Adipose tissue (tissue), 3 donors: ENCODE measurements around the gene TCAP. TPM values are rescaled to one million over a fixed set of nuclear protein-coding genes. Genes with fewer than 3 reads are reported as not detected.

Experiments used
- H3K27ac ChIP-seq: one replicate; pipeline ENCODE4 v1.5.1; 2013; ENCODE audit warnings: low read depth, low read length
- whole genome bisulfite sequencing, 3 donors: extraction: QIAGEN DNeasy Blood & Tissue Kit; methylation state at CpG; one replicate each; pipeline ENCODE4 v1.1.7; 2013; 5-methylcytosine and 5-hydroxymethylcytosine counted together
- polyA plus RNA-seq, 3 donors: library from polyadenylated mRNA; stranded (reverse); fragments of 200-250 nt; gene quantifications; one replicate each; pipeline ENCODE4 v1.2.3, GENCODE V29; 2013
- donor health status: healthy with polysubstance abuse.
- donor health status: Bipolar disorder and iron deficiency.
- donor health status: healthy.

The TCAP gene
- polyA plus RNA-seq, 3 donors = 0.48 to 11.5 (median 3.8) TPM

DNA sequence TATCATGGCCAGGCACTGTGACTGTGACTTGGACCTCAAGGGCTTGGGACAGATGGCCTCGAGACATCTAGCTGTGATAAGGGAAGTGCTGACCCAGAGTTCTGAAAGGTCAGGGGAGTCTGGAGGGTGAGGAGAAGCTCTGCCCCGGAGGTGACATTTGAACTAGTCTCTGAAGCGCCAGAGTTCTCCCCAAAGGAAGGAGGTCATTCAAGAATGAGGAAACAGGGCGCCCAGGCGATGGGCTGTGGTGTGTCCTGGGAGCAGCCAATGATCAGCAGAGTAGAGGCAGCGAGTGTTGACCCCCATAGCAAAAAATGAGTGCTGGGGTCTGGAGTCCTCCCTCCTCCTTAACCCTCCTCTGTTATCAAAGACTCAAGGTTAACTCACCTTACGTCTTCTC lies 23.3 kb upstream of the TCAP start:
- WGBS, 3 donors = 48 to 70% (median 57%) methylated on average over 7 of the region's 7 CpGs
- H3K27ac ChIP-seq = no peak overlapping the region

DNA sequence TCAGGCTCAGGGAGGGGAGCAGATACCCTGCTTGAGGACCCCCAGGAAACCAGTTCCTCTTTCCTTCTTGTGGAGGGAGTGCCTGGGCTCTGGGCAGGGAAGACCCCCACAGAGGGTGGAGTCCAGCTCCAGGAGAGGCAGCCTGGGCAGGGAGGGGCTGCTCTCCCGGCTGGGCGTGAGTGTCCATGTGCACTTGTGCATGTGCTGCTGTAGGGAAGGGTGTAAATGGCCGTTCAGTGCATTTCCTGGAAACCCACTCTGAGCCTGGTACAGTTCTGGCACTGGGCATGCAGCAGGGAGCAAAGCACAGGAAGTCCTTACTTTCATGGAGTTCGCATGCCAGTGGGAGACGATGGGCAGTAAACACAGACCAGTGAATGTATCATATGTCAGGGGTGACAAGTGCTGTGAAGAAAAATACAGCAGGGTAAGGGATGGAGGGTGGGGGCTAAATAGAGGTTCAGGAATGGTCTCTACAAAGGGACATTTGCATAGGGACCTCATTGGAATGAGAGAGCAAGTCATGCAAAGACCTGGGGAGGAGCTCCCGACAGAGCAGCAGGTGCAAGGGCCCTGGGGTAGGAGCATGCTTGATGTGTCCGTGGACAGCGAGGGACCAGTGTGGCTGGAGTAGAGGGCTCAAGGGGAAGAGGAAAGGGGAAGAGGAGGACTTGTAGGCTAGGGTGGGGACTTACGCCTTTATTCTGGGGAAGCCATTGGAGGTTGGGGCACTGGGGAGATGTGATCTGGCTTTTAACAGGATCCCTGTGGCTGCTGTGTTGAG lies 22.7 kb upstream of the TCAP start:
- 75 to 87% (median 82%) methylated on average over 9 of the region's 9 CpGs for WGBS, 3 donors
- no peak overlapping the region for H3K27ac ChIP-seq

GRCh38 chr17:39643271-39643670 lies 21.9 kb upstream of the TCAP start:
- 70 to 85% (median 72%) methylated on average over 4 of the region's 4 CpGs for WGBS, 3 donors
- no peak overlapping the region for H3K27ac ChIP-seq

DNA sequence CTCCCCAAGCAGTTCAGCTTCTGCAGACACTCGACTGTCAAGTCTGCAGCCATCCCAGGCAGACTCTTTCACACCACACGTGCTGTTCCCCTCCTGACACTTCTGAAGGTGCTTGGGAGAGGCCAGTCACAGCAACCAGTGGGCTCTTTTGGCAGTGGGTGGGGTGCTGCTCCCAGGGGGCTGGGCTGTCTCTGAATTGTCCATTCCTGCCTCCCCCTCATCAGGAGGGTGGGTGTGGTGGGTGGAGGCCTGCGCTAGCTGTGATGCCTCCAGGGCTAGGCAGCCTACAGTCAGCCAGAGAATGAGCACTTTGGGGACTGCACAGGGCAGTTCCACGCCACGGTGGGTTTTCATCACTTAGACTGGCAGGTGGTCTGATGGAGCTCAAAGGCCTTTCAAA lies 17.9 kb upstream of the TCAP start:
- 72 to 91% (median 73%) methylated on average over 5 of the region's 5 CpGs for WGBS, 3 donors
- no peak overlapping the region for H3K27ac ChIP-seq

GRCh38 chr17:39648616-39649366 lies 16.4 kb upstream of the TCAP start:
- no peak overlapping the region for H3K27ac ChIP-seq
- WGBS, 3 donors = 71 to 82% (median 78%) methylated on average over 15 of the region's 15 CpGs

GRCh38 chr17:39650121-39650579 lies 15.0 kb upstream of the TCAP start:
- WGBS, 3 donors = 83 to 87% (median 87%) methylated on average over 11 of the region's 11 CpGs
- H3K27ac ChIP-seq = no peak overlapping the region

- 57 to 61% (median 57%) methylated on average over 8 of the region's 8 CpGs for WGBS, 3 donors
- no peak overlapping the region for H3K27ac ChIP-seq
These were observed 13.1 kb upstream of the TCAP start for GRCh38 chr17:39651923-39652586.

GRCh38 chr17:39652587-39653315 lies 12.4 kb upstream of the TCAP start:
- no peak overlapping the region for H3K27ac ChIP-seq
- 59 to 73% (median 67%) methylated on average over 7 of the region's 7 CpGs for WGBS, 3 donors

DNA sequence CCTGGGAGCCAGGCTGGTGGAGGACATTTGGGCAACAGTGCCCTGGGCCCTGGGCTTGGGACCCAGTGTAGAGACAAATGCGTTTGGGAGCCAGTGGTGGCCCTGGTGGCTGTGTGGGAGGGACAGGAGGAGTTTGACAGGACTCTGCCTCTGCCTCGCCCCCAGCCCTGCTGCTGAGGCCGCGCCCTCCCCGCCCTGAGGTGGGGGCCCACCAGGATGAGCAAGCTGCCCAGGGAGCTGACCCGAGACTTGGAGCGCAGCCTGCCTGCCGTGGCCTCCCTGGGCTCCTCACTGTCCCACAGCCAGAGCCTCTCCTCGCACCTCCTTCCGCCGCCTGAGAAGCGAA lies 11.9 kb upstream of the TCAP start:
- WGBS, 3 donors = 83 to 86% (median 86%) methylated on average over 9 to 12 of the region's 12 CpGs
- H3K27ac ChIP-seq = no peak overlapping the region

DNA sequence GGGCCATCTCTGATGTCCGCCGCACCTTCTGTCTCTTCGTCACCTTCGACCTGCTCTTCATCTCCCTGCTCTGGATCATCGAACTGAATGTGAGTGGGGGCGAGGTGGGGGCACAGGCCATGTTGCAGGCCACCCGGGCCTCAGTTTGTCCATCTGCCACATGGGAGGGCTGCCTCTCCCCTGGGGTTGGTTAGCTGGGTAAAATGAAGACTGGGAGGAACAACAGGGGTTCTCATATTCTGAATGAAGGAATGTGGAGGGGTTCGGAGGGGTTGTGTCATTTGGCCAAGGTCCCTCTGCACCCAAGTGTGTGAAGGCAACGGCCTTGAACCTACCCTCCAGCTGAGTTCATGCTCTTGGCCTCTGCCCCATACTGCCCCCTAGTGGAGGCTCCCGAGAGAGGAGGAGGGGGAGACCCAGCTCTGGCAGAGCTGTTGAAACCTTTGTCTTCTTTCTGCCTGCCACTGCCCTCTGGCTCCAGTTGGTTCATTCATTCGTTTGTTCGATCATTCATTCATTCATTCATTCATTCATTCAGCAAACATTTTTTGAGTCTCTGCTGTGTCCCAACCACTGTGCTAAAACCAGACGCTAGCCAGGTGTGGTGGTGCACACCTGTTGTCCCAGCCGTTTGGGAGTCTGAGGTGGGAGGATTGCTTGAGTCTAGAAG lies 11.4 kb upstream of the TCAP start:
- no peak overlapping the region for H3K27ac ChIP-seq
- WGBS, 3 donors = 56 to 70% (median 69%) methylated on average over 14 of the region's 14 CpGs

DNA sequence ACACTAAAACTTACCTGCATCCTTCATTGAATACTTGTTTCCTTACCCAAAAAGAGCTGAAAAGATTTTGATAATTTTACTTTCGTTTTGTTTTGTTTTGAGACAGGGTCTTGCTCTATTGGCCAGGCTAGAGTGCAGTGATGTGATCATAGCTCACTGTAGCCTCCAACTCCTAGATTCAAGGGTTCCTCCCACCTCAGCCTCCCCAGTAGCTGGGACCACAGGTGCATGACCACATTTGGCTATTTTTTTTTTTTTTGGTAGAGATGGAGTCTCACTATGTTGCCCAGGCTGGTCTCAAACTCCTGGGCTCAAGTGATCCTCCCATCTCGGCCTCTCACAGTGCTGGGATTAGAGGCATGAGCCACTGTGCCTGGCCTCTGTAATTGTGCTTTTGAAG lies 10.0 kb upstream of the TCAP start:
- no peak overlapping the region for H3K27ac ChIP-seq

DNA sequence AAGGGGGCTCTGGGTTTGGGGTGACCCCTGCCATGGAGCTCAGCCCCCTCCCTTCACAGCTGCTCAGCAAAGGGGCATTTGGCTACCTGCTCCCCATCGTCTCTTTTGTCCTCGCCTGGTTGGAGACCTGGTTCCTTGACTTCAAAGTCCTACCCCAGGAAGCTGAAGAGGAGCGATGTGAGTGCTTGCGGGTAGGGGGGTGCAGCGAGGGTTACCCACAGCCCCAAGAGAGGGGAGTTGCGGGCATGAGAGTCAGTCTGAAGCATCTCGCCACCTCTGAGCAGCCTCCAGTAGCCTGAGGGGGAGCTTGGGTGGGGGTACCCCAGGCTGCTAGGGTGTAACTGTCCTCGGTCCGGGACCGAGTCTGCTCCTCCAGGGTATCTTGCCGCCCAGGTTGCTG lies 6.8 kb upstream of the TCAP start:
- 86 to 95% (median 94%) methylated on average over 11 of the region's 11 CpGs for WGBS, 3 donors
- no peak overlapping the region for H3K27ac ChIP-seq

More for the DNA sequence above, 10.0 kb upstream of the TCAP start:
- WGBS, 3 donors = 90 to 92% (median 92%) methylated on average over 2 of the region's 2 CpGs

DNA sequence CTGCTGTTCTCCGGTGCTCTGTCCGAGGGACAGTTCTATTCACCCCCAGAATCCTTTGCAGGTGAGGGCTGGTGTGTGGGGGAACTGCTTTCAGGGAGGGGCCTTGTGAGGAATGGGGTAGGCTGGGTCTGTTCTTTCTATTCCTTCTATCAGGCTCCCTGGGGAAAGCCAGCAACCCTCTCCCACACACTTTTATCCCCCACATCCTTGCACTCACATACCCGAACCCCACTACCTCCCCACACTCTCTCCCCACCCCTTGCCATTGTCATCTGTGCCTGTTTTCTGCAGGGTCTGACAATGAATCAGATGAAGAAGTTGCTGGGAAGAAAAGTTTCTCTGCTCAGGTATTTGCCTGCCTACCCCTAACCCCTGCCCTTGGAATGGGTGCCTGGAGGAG lies 6.4 kb upstream of the TCAP start:
- 81 to 89% (median 87%) methylated on average over 3 of the region's 3 CpGs for WGBS, 3 donors
- H3K27ac ChIP-seq = no peak overlapping the region

GRCh38 chr17:39659279-39660010 lies 5.7 kb upstream of the TCAP start:
- WGBS, 3 donors = 47 to 68% (median 47%) methylated on average over 15 of the region's 15 CpGs
- no peak overlapping the region for H3K27ac ChIP-seq

DNA sequence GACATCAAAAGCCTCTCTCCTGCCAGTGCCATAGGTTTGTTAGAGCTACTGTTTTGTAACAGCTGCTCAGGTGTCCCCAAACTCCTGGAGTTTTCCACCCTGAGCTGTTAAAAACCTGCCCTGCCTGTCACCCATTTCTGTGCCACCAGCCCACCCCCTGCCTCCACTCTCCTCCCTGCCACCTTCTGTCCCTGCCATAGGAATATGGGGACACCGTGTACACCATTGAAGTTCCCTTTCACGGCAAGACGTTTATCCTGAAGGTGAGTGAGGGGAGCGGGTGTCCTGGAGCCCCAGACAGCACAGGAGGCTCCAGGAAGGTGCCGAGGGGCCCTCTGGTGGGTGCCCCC lies 5.2 kb upstream of the TCAP start:
- H3K27ac ChIP-seq = no peak overlapping the region
- WGBS, 3 donors = 66 to 81% (median 68%) methylated on average over 5 of the region's 5 CpGs

DNA sequence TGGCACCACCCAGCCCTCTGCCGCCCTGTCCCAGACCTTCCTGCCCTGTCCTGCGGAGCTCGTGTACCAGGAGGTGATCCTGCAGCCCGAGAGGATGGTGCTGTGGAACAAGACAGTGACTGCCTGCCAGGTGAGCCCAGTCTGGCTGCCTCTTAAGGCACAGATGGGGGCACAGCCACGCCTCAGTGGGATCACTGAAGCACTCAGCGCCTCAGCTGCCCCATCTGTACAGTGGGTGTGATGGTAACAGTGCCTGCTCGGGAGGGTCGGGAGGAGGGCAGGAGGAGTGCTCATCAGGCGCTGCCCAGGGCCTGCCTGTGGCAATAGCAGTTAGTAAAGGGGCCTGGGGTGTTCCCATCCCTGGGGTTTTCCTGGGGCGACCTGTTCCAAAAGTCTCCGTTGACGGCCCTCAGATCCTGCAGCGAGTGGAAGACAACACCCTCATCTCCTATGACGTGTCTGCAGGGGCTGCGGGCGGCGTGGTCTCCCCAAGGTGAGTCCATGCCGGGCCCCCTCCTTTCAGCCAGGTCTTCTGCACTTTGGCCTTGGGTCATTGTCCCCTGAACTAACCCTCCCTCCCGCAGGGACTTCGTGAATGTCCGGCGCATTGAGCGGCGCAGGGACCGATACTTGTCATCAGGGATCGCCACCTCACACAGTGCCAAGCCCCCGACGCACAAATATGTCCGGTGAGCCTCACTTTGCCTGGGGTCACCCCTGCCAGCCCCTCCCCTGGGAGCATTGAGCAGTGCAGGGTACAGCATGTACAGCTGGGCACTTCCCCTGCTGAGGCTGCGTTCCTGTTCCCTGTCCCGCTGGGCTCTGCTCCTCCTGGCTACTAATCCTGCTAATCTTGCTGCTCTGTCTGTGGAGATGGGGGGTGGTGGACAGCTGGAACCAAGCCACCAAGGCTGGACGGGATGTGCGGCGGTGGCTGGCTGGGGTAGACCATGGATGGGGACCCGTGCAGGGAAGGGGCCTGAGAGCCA lies 4.5 kb upstream of the TCAP start:
- WGBS, 3 donors = 79 to 88% (median 81%) methylated on average over 35 of the region's 35 CpGs
- H3K27ac ChIP-seq = no peak overlapping the region
